Measurements from ENCODE around the gene HNF1B.

The HNF1B gene

GRCh38 chr17:37789771-37790541, 45.1 kb upstream of the HNF1B start:
- no peak for DNase-seq
- no peak overlapping the region for H3K27ac ChIP-seq (ENCODE audit: low read length)
- no peak overlapping the region for H3K9ac ChIP-seq (ENCODE audit: low read length)
- H3K4me1 ChIP-seq (ENCODE audit: low read length) = peaks cover 4% of the 10 kb centered on the region; the same call in 1 of the 2 replicates
- H3K4me3 ChIP-seq (ENCODE audit: low read length) = no peak overlapping the region
- no peak overlapping the region for H2AFZ ChIP-seq (ENCODE audit: low read length)
- H3F3A ChIP-seq (ENCODE audit: insufficient read depth, low read length) = no peaks in the 10 kb centered on the region
- H3K27me3 ChIP-seq (replicated peaks; ENCODE audit: insufficient read depth, low read length) = no peaks in the 10 kb centered on the region
- no peaks in the 10 kb centered on the region for H3K79me2 ChIP-seq (ENCODE audit: low read length)
- H4K20me1 ChIP-seq (ENCODE audit: insufficient read depth, low read length) = no peaks in the 10 kb centered on the region
- no peaks in the 10 kb centered on the region for H3K9me2 ChIP-seq (replicated peaks; ENCODE audit: insufficient read depth, low read length)
- H3K36me3 ChIP-seq (replicated peaks; ENCODE audit: insufficient read depth, low read length) = no peaks in the 10 kb centered on the region
- H3K4me2 ChIP-seq (ENCODE audit: low read depth, low read length) = no peak overlapping the region
- no peaks in the 10 kb centered on the region for H3K9me3 ChIP-seq (replicated peaks; ENCODE audit: insufficient read depth, low read length)
- no peak for TF ChIP-seq EZH2phosphoT487 (IDR thresholded peaks at IDR 0.05; ENCODE audit: low read length)
- no peak for TF ChIP-seq CTCF (IDR thresholded peaks at IDR 0.05; ENCODE audit: low read length)
- no peak for TF ChIP-seq EZH2 (optimal IDR thresholded peaks at IDR 0.05; ENCODE audit: low read depth, low read length)

- Histone ChIP-seq H3K27ac (ENCODE audit: low read length) (no peak overlapping the region), H3K4me2 (ENCODE audit: low read depth, low read length) (no peak overlapping the region)
These were observed 44.2 kb upstream of the HNF1B start for GRCh38 chr17:37789021-37789565.

GRCh38 chr17:37788526-37788925, 43.7 kb upstream of the HNF1B start:
- Histone ChIP-seq H3K27me3 (replicated peaks; ENCODE audit: insufficient read depth, low read length) (no peaks in the 10 kb centered on the region), H3K9me3 (replicated peaks; ENCODE audit: insufficient read depth, low read length) (no peaks in the 10 kb centered on the region), H3K79me2 (ENCODE audit: low read length) (no peaks in the 10 kb centered on the region), H3K4me1 (ENCODE audit: low read length) (peaks cover 4% of the 10 kb centered on the region; the same call in 1 of the 2 replicates), H3K4me2 (ENCODE audit: low read depth, low read length) (no peak overlapping the region), H3K4me3 (ENCODE audit: low read length) (no peak overlapping the region), H4K20me1 (ENCODE audit: insufficient read depth, low read length) (no peaks in the 10 kb centered on the region), H2AFZ (ENCODE audit: low read length) (no peak overlapping the region), H3K9ac (ENCODE audit: low read length) (no peak overlapping the region), H3F3A (ENCODE audit: insufficient read depth, low read length) (no peaks in the 10 kb centered on the region), H3K36me3 (replicated peaks; ENCODE audit: insufficient read depth, low read length) (no peaks in the 10 kb centered on the region), H3K9me2 (replicated peaks; ENCODE audit: insufficient read depth, low read length) (no peaks in the 10 kb centered on the region), H3K27ac (ENCODE audit: low read length) (no peak overlapping the region)
- TF ChIP-seq CTCF (IDR thresholded peaks at IDR 0.05; ENCODE audit: low read length) (no peak), EZH2phosphoT487 (IDR thresholded peaks at IDR 0.05; ENCODE audit: low read length) (no peak), EZH2 (optimal IDR thresholded peaks at IDR 0.05; ENCODE audit: low read depth, low read length) (no peak)
- no peak for DNase-seq

More at GRCh38 chr17:37789021-37789565, 44.2 kb upstream of the HNF1B start:
- Histone ChIP-seq H3K9ac (ENCODE audit: low read length) (no peak overlapping the region), H3K9me2 (replicated peaks; ENCODE audit: insufficient read depth, low read length) (no peaks in the 10 kb centered on the region), H2AFZ (ENCODE audit: low read length) (no peak overlapping the region), H3K27me3 (replicated peaks; ENCODE audit: insufficient read depth, low read length) (no peaks in the 10 kb centered on the region), H3K36me3 (replicated peaks; ENCODE audit: insufficient read depth, low read length) (no peaks in the 10 kb centered on the region), H4K20me1 (ENCODE audit: insufficient read depth, low read length) (no peaks in the 10 kb centered on the region), H3F3A (ENCODE audit: insufficient read depth, low read length) (no peaks in the 10 kb centered on the region), H3K4me3 (ENCODE audit: low read length) (no peak overlapping the region), H3K9me3 (replicated peaks; ENCODE audit: insufficient read depth, low read length) (no peaks in the 10 kb centered on the region), H3K79me2 (ENCODE audit: low read length) (no peaks in the 10 kb centered on the region), H3K4me1 (ENCODE audit: low read length) (peaks cover 4% of the 10 kb centered on the region; the same call in 1 of the 2 replicates)
- DNase-seq = no peak
- no peak for TF ChIP-seq CTCF (IDR thresholded peaks at IDR 0.05; ENCODE audit: low read length)
